ENCODE results near the gene TRMT10C.

GRCh38 chr3:101533603-101533968, 28.1 kb upstream of the TRMT10C start:
- TF ChIP-seq EZH2 (IDR thresholded peaks at IDR 0.05; ENCODE audit: low read length, missing control alignments) = no peak
- TF ChIP-seq, protein P1, sequence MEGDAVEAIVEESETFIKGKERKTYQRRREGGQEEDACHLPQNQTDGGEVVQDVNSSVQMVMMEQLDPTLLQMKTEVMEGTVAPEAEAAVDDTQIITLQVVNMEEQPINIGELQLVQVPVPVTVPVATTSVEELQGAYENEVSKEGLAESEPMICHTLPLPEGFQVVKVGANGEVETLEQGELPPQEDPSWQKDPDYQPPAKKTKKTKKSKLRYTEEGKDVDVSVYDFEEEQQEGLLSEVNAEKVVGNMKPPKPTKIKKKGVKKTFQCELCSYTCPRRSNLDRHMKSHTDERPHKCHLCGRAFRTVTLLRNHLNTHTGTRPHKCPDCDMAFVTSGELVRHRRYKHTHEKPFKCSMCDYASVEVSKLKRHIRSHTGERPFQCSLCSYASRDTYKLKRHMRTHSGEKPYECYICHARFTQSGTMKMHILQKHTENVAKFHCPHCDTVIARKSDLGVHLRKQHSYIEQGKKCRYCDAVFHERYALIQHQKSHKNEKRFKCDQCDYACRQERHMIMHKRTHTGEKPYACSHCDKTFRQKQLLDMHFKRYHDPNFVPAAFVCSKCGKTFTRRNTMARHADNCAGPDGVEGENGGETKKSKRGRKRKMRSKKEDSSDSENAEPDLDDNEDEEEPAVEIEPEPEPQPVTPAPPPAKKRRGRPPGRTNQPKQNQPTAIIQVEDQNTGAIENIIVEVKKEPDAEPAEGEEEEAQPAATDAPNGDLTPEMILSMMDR (conservative IDR thresholded peaks at IDR 0.05 in 1 of 2, IDR thresholded peaks at IDR 0.05 in 1 of 2; ENCODE audit: low read depth in 1 of 2, low read length in 2 of 2) = no peak

Measured in fibroblast of lung (primary cell).